ENCODE measurements around the gene ENTR1. TPM values are rescaled to one million over a fixed set of nuclear protein-coding genes. Genes with fewer than 3 reads are reported as not detected.

The ENTR1 gene
- total RNA-seq, 1 donor from 2014 or later, result 57.9 TPM

DNA sequence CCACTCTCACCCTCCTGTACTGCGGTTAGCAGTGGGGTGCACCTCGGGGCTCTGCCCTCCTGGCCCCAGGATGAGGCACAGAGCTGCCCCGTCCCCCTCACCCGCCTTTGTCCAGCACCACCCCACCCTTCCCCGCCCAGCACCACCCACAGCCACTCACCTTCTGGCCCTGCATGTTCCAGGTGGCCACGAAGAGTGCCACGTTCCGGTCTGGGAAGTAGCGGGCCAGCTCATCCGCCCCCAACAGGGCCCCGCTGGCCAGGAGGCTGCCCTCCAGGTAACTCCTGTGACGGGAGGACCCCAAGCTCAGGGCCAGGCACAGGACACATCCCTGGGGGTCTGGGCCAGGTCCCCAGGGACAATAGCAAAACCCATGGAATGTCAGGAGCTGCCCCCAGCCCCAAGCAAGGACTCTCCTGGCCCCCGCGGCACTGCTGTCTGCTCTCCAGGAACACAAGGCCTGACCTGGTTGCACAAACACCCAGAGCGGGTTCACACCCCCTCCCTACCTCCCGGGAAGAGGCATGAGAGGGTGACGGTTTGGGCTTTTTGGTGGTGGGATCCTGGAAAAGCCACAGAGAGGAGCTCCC, 24.3 kb upstream of the ENTR1 start:
- Mint-ChIP-seq H3K27ac (ENCODE audit: unreplicated experiment) (no peak overlapping the region), H3K36me3 (ENCODE audit: unreplicated experiment) (peaks cover 12% of the 10 kb centered on the region), H3K4me1 (ENCODE audit: unreplicated experiment) (peaks cover 22% of the 10 kb centered on the region), H3K9me3 (ENCODE audit: unreplicated experiment) (no peaks in the 10 kb centered on the region), H3K27me3 (ENCODE audit: unreplicated experiment) (no peaks in the 10 kb centered on the region), H3K4me3 (ENCODE audit: unreplicated experiment) (no peak overlapping the region)
- TF ChIP-seq, protein P1, sequence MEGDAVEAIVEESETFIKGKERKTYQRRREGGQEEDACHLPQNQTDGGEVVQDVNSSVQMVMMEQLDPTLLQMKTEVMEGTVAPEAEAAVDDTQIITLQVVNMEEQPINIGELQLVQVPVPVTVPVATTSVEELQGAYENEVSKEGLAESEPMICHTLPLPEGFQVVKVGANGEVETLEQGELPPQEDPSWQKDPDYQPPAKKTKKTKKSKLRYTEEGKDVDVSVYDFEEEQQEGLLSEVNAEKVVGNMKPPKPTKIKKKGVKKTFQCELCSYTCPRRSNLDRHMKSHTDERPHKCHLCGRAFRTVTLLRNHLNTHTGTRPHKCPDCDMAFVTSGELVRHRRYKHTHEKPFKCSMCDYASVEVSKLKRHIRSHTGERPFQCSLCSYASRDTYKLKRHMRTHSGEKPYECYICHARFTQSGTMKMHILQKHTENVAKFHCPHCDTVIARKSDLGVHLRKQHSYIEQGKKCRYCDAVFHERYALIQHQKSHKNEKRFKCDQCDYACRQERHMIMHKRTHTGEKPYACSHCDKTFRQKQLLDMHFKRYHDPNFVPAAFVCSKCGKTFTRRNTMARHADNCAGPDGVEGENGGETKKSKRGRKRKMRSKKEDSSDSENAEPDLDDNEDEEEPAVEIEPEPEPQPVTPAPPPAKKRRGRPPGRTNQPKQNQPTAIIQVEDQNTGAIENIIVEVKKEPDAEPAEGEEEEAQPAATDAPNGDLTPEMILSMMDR (IDR thresholded peaks at IDR 0.05), result no peak
- no peak for DNase-seq (ENCODE audit: extremely low spot score, unreplicated experiment)

DNA sequence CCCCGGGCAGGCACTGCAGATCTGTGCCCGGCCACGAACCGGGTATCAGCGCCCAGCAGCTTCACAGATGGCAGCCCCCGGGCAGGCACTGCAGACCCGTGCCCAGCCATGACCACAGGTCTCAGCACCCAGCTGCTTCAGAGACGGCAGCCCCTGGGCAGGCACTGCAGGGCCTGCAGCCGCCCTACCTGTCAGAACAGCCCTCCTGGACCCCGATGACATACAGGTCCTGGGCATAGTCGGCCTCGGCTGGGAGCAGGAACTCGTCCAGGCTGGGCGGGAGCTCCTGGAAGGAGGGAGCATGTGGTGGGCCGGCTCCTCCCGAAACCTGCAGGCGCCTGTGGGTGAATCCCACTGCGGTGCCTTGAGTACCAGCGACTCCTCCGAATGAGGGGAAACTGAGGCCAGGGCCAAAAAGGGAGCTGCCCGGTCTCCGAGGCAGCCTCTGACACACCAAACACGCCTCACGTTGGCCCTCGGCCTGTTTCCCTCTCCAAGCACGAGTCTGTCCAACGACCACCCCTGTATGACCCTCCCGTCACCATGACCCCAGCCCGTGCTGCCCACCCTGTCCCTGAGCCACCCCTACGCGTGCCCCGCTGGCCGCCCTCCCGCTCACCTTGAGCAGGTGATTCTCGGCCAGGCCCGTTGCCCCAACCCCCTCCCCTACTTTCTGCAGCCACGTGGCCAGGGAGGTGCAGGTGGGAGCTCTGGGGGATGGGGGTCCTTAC, 23.6 kb upstream of the ENTR1 start:
- Mint-ChIP-seq H3K36me3 (ENCODE audit: unreplicated experiment) (peaks cover 12% of the 10 kb centered on the region), H3K27me3 (ENCODE audit: unreplicated experiment) (no peaks in the 10 kb centered on the region), H3K4me3 (ENCODE audit: unreplicated experiment) (no peak overlapping the region), H3K4me1 (ENCODE audit: unreplicated experiment) (peaks cover 22% of the 10 kb centered on the region), H3K9me3 (ENCODE audit: unreplicated experiment) (no peaks in the 10 kb centered on the region), H3K27ac (ENCODE audit: unreplicated experiment) (no peak overlapping the region)
- DNase-seq (ENCODE audit: extremely low spot score, unreplicated experiment), result no peak
- TF ChIP-seq, protein P1 (IDR thresholded peaks at IDR 0.05), result no peak

DNA sequence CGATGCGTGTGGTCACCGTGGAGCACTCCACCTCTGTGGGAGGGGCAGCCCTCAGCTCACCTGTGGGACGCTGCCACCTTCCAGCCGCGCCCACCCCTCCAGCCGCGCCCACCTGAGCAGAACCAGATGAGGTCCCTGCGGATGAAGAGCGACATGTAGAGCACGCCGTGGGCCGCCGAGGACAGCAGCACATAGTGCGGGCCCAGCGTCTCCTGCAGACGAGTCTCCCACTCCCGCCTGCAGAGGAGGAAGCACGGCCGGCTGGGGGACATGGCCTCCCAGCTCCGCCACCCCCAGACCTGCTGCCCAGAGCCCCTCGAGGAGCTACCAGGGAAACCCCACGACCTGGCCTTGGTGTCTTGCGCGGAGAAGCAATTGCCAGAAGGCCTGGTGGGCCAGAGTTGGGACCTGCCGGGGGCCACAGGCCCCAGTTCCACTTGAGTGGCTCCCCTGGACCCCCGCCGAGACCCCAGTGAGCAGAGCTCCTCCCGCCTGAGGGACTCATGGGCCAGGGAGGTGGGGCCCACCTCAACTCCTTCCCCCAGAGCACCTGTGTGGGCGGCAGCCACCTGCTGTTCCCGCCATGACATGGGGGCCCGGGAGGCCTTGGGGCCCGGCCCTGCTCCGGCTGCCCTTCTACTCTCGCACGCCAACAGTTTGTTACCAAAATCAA, 22.8 kb upstream of the ENTR1 start:
- peaks cover 19% of the 10 kb centered on the region for H3K4me1 Mint-ChIP-seq (ENCODE audit: unreplicated experiment)
- peaks cover 12% of the 10 kb centered on the region for H3K36me3 Mint-ChIP-seq (ENCODE audit: unreplicated experiment)
- no peak overlapping the region for H3K4me3 Mint-ChIP-seq (ENCODE audit: unreplicated experiment)
- H3K27ac Mint-ChIP-seq (ENCODE audit: unreplicated experiment), result no peak overlapping the region
- TF ChIP-seq, protein P1 (IDR thresholded peaks at IDR 0.05), result no peak
- no peak for DNase-seq (ENCODE audit: extremely low spot score, unreplicated experiment)
- no peaks in the 10 kb centered on the region for H3K9me3 Mint-ChIP-seq (ENCODE audit: unreplicated experiment)
- no peaks in the 10 kb centered on the region for H3K27me3 Mint-ChIP-seq (ENCODE audit: unreplicated experiment)

DNA sequence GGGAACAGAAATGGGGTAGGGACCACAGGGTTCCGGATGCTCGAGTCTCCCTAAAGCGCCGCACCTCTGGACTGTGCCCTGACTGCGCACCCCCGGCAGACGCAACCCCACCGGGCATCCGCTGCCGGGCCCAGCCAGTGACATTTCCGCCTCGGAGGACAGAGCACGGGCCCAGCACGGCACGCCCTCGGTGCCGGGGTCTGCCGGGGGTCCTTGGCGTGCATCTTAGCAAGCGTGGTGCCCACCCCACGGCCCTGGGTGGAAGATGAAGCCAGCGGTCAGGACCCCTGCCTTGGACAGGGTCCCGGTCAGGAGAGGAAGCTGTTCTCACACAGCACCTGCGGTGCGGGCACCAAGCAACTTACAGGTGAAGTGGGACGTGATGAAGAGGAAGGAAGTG, 22.2 kb upstream of the ENTR1 start:
- H3K4me1 Mint-ChIP-seq (ENCODE audit: unreplicated experiment), result peaks cover 13% of the 10 kb centered on the region
- H3K27ac Mint-ChIP-seq (ENCODE audit: unreplicated experiment), result no peak overlapping the region
- TF ChIP-seq, protein P1 (IDR thresholded peaks at IDR 0.05), result no peak
- H3K9me3 Mint-ChIP-seq (ENCODE audit: unreplicated experiment), result no peaks in the 10 kb centered on the region
- no peaks in the 10 kb centered on the region for H3K27me3 Mint-ChIP-seq (ENCODE audit: unreplicated experiment)
- peaks cover 12% of the 10 kb centered on the region for H3K36me3 Mint-ChIP-seq (ENCODE audit: unreplicated experiment)
- DNase-seq (ENCODE audit: extremely low spot score, unreplicated experiment), result no peak
- no peak overlapping the region for H3K4me3 Mint-ChIP-seq (ENCODE audit: unreplicated experiment)

DNA sequence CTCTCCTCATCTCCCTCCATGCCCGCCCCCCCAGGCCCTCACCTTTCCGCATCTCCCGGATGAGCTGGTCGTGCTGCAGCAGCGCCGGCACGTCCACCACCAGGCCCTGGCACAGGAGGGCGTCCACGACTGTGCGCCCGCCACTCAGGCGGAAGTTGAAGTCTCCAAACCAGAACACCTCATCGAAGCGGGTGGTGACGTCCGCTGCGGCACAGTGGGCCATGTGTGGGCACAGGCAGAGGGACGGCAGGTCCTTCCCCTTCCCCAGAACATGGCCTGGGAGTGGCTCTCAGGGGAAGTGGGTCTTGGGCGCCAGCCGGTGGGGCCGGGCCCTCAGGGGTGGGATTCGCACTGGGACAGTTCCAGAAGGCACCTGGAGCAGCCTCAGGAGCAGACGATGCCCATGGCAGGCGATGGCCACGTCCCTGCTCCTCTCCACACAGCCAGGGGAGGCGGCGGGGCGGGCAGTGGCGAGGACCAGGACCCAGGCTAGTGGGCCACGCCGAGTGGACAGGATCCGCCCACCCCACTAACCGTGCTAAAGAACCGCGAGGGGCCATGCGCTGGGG, 21.5 kb upstream of the ENTR1 start:
- H3K36me3 Mint-ChIP-seq (ENCODE audit: unreplicated experiment), result peaks cover 9% of the 10 kb centered on the region
- no peak for DNase-seq (ENCODE audit: extremely low spot score, unreplicated experiment)
- peaks cover 6% of the 10 kb centered on the region for H3K4me1 Mint-ChIP-seq (ENCODE audit: unreplicated experiment)
- TF ChIP-seq, protein P1 (IDR thresholded peaks at IDR 0.05), result no peak
- no peaks in the 10 kb centered on the region for H3K27me3 Mint-ChIP-seq (ENCODE audit: unreplicated experiment)
- no peak overlapping the region for H3K27ac Mint-ChIP-seq (ENCODE audit: unreplicated experiment)
- H3K4me3 Mint-ChIP-seq (ENCODE audit: unreplicated experiment), result no peak overlapping the region
- no peaks in the 10 kb centered on the region for H3K9me3 Mint-ChIP-seq (ENCODE audit: unreplicated experiment)
